ENCODE data around the gene ACBD6.

Gene ACBD6

DNA sequence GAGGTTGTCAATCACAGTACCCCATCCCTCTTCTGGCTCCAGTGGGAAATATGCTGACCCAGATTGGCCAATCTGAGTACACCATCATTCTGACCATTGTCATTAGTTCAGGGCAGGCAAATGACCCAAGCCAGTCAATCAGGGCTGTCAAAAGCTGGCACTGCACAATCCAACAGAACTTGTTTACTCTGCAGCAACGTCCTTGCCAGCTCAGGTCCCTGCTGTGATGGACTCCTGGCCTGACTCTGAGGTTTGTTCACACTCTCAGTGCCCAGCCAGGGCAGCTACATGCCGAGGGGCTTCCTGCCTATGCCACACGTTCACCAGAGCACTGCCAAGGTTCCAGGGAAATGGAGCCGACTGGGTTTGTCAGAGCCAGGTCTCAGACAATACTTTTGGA, 41.7 kb upstream of the ACBD6 start:
- DNase-seq = no peak
- no peaks in the 10 kb centered on the region for H3K36me3 ChIP-seq

DNA sequence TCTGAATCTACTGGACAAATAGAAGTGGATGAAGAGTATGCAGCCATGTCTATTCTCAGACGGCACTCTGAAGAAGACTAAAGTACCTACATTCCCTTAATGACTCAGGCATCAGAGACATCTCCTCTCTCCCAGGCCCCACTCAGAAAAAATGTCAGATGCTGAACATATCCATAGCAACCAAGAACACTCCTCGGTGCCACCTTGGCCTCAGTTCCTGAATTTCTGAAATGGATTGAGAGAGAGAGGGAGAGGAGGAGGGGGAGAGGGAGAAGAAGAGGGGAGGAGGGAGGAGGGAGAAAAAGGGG, 40.4 kb upstream of the ACBD6 start:
- no peak for TF ChIP-seq CTCF (IDR thresholded peaks at IDR 0.05; ENCODE audit: low read depth, low read length)
- DNase-seq = no peak
- H3K4me3 ChIP-seq (ENCODE audit: low read depth, low read length) = no peak overlapping the region

More for the DNA sequence above, 41.7 kb upstream of the ACBD6 start:
- Histone ChIP-seq H3K9me3 (ENCODE audit: severe bottlenecking) (no peaks in the 10 kb centered on the region), H3K27ac (no peak overlapping the region), H3K27me3 (ENCODE audit: insufficient read depth, low read depth, severe bottlenecking) (no peaks in the 10 kb centered on the region), H3K4me3 (ENCODE audit: low read depth, low read length) (no peak overlapping the region)
- no peak for TF ChIP-seq CTCF (IDR thresholded peaks at IDR 0.05; ENCODE audit: low read depth, low read length)

DNA sequence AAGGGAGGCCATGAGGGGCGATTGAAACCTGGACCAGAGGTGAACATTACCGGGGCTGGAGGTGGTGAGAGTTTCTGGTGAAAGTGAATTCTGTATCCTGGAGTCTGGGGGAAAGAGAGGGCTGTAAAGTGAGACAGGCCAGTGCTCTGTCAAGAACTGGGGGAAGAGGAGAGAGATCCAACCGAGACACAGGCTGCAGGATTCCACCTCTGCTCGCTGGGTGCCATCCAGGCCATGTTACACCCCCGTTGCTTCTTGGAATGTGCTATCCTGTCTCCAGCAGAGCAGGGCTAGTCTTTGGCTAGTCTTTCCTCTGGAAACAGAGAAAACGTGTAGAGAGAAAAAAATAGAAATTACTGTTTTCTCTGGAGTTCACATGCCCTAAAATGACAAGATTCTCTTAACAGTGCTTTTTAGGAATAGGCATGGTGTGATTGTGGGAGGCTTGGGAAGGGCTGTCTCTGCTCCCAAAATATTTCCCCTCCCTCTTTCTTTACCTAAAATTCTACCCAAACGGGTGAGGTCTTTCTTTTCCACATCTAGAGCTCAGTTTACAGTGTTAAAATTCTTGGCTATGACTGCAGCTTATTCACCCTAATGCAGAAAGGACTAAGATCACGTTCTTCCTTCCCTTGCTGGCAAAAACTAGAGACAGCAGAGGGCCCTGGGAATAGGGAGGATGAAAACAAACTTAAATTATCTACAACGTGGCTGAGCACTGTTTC, 39.9 kb upstream of the ACBD6 start:
- Histone ChIP-seq H3K36me3 (no peaks in the 10 kb centered on the region), H3K9me3 (ENCODE audit: severe bottlenecking) (no peaks in the 10 kb centered on the region), H3K27me3 (ENCODE audit: insufficient read depth, low read depth, severe bottlenecking) (no peaks in the 10 kb centered on the region), H3K27ac (no peak overlapping the region), H3K4me3 (ENCODE audit: low read depth, low read length) (no peak overlapping the region)
- DNase-seq = no peak
- TF ChIP-seq CTCF (IDR thresholded peaks at IDR 0.05; ENCODE audit: low read depth, low read length) = no peak

More for the DNA sequence above, 40.4 kb upstream of the ACBD6 start:
- Histone ChIP-seq H3K9me3 (ENCODE audit: severe bottlenecking) (no peaks in the 10 kb centered on the region), H3K27ac (no peak overlapping the region), H3K27me3 (ENCODE audit: insufficient read depth, low read depth, severe bottlenecking) (no peaks in the 10 kb centered on the region), H3K36me3 (no peaks in the 10 kb centered on the region)

DNA sequence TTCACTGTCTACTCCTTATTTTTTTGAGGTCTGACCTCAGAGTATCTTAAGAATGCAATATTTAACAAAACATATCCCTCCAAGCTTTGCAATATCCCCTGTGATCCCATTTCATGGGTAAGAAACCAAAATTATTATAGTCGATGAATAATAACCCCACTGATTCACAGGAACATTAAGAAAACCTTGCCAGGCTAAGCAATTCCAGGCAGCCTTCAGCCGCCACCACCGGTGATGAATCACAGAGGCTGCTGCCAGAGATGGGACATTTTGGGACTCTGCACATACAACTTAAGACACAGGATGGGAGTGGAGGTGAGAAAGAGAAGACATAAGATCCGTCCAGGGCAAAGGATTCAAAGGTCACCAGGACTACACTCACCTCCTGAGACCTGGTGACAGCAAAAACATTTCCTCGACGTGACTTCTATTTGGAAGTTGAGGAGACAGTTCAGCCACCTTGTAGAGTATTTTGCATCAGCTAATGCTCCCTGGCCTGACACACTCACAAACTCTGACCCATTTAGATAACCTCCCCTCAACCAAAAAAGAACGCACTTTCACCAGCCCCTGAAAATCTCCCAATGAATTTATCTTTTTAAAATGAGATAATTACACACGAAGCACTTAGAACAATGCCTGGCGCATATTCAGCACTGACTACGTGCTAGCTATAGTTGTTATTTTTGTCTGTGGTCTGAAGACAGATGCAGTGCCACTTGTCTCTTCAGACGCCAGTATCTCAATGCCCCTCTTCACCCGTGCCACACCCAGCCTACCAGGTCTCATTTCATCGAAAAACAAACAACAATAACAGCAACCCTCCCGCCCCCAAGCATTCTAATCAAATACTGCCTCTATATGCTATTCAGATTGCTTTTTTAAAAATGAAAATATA, 38.6 kb upstream of the ACBD6 start:
- DNase-seq = no peak
- no peak overlapping the region for H3K27ac ChIP-seq
- H3K4me3 ChIP-seq (ENCODE audit: low read depth, low read length) = no peak overlapping the region
- no peaks in the 10 kb centered on the region for H3K27me3 ChIP-seq (ENCODE audit: insufficient read depth, low read depth, severe bottlenecking)
- no peak for TF ChIP-seq CTCF (IDR thresholded peaks at IDR 0.05; ENCODE audit: low read depth, low read length)
- H3K9me3 ChIP-seq (ENCODE audit: severe bottlenecking) = no peaks in the 10 kb centered on the region
- H3K36me3 ChIP-seq = no peaks in the 10 kb centered on the region

GRCh38 chr1:180539136-180539535, 36.8 kb upstream of the ACBD6 start:
- H3K36me3 ChIP-seq = no peaks in the 10 kb centered on the region

More at GRCh38 chr1:180539136-180539535, 36.8 kb upstream of the ACBD6 start:
- TF ChIP-seq CTCF (IDR thresholded peaks at IDR 0.05; ENCODE audit: low read depth, low read length) = no peak
- no peak overlapping the region for H3K4me3 ChIP-seq (ENCODE audit: low read depth, low read length)
- no peak overlapping the region for H3K27ac ChIP-seq
- no peaks in the 10 kb centered on the region for H3K27me3 ChIP-seq (ENCODE audit: insufficient read depth, low read depth, severe bottlenecking)
- no peaks in the 10 kb centered on the region for H3K9me3 ChIP-seq (ENCODE audit: severe bottlenecking)
- DNase-seq = no peak

Measured in WERI-Rb-1 (cell line).